ENCODE results near the gene AMPD2.

AMPD2 gene

GRCh38 chr1:109649491-109649914, 29.9 kb downstream of the AMPD2 start:
- peak overlapping the region; percentile 22; the same call in 1 of the 2 replicates for H3K4me3 ChIP-seq (replicated peaks; ENCODE audit: low read depth, low read length)
- peak; percentile 55 for TF ChIP-seq CTCF (IDR thresholded peaks at IDR 0.05; ENCODE audit: low read depth, low read length, missing control alignments)
- DNase-seq (ENCODE audit: extremely low read depth, low read depth), result no peak

- no peak for DNase-seq (ENCODE audit: extremely low read depth, low read depth)
- TF ChIP-seq CTCF (IDR thresholded peaks at IDR 0.05; ENCODE audit: low read depth, low read length, missing control alignments), result no peak
- no peak overlapping the region for H3K4me3 ChIP-seq (replicated peaks; ENCODE audit: low read depth, low read length)
These were observed 31.0 kb downstream of the AMPD2 start for GRCh38 chr1:109650609-109651008.

- no peak overlapping the region for H3K4me3 ChIP-seq (replicated peaks; ENCODE audit: low read depth, low read length)
- DNase-seq (ENCODE audit: extremely low read depth, low read depth), result no peak
- no peak for TF ChIP-seq CTCF (IDR thresholded peaks at IDR 0.05; ENCODE audit: low read depth, low read length, missing control alignments)
These were observed 32.8 kb downstream of the AMPD2 start for GRCh38 chr1:109652402-109652801.

- no peak for DNase-seq (ENCODE audit: extremely low read depth, low read depth)
- no peak for TF ChIP-seq CTCF (IDR thresholded peaks at IDR 0.05; ENCODE audit: low read depth, low read length, missing control alignments)
- no peak overlapping the region for H3K4me3 ChIP-seq (replicated peaks; ENCODE audit: low read depth, low read length)
These were observed 33.7 kb downstream of the AMPD2 start for GRCh38 chr1:109653306-109653705.

- DNase-seq (ENCODE audit: extremely low read depth, low read depth), result no peak
- no peak for TF ChIP-seq CTCF (IDR thresholded peaks at IDR 0.05; ENCODE audit: low read depth, low read length, missing control alignments)
- no peak overlapping the region for H3K4me3 ChIP-seq (replicated peaks; ENCODE audit: low read depth, low read length)
These were observed 34.9 kb downstream of the AMPD2 start for GRCh38 chr1:109654519-109654918.

- no peak for DNase-seq (ENCODE audit: extremely low read depth, low read depth)
- TF ChIP-seq CTCF (IDR thresholded peaks at IDR 0.05; ENCODE audit: low read depth, low read length, missing control alignments), result peak; percentile 19
- peak within 1 kb of the TSS; percentile 61 for H3K4me3 ChIP-seq (replicated peaks; ENCODE audit: low read depth, low read length)
These were observed 36.2 kb downstream of the AMPD2 start, which contains the start of gene GSTM4 for GRCh38 chr1:109655615-109656519. Gene GSTM4 (plus strand): TSS chr1:109656099. CDS start chr1:109656390, 291 bp downstream.
